GM10266 (cell line): Measurements from ENCODE around the gene TLE1.
"Not testable (repeated sequence)": the region's sequence is repeated elsewhere in the genome, so short reads cannot be mapped to it uniquely, and the experiment has no call there.

Source experiments
- DNase-seq: peaks from one replicate; pipeline ENCODE4 v3.0.0; 2012; ENCODE audit errors: extremely low spot score
- CTCF ChIP-seq: IDR thresholded peaks from 2 replicates; pipeline ENCODE4 v1.5.1; 2012; ENCODE audit warnings: mild to moderate bottlenecking, low read depth; ENCODE audit not compliant: control insufficient read depth, insufficient read depth; ENCODE audit errors: missing control alignments

Gene TLE1

GRCh38 chr9:81650586-81651515, 38.5 kb downstream of the TLE1 start:
- TF ChIP-seq CTCF = no peak
- DNase-seq = no peak

- no peak for TF ChIP-seq CTCF
- no peak for DNase-seq
Observed at GRCh38 chr9:81649475-81650240, 39.7 kb downstream of the TLE1 start.

- no peak for DNase-seq
- no peak for TF ChIP-seq CTCF
Observed at GRCh38 chr9:81648891-81649290, 40.5 kb downstream of the TLE1 start.

- no peak for DNase-seq
- TF ChIP-seq CTCF = no peak
Observed at GRCh38 chr9:81646337-81646736, 43.0 kb downstream of the TLE1 start.

- DNase-seq = not testable (repeated sequence)
Observed at GRCh38 chr9:81644513-81644912, 44.8 kb downstream of the TLE1 start.

- TF ChIP-seq CTCF = no peak
- no peak for DNase-seq
Observed at GRCh38 chr9:81637276-81637675, 52.1 kb downstream of the TLE1 start.

- no peak for DNase-seq
- TF ChIP-seq CTCF = no peak
Observed at GRCh38 chr9:81636255-81636599, 53.1 kb downstream of the TLE1 start.
